ENCODE results near the gene MYH10. TPM values are rescaled to one million over a fixed set of nuclear protein-coding genes. Genes with fewer than 3 reads are reported as not detected.

Gene MYH10
- total RNA-seq, 1 experiment from 2014 or later, result 251 TPM

DNA sequence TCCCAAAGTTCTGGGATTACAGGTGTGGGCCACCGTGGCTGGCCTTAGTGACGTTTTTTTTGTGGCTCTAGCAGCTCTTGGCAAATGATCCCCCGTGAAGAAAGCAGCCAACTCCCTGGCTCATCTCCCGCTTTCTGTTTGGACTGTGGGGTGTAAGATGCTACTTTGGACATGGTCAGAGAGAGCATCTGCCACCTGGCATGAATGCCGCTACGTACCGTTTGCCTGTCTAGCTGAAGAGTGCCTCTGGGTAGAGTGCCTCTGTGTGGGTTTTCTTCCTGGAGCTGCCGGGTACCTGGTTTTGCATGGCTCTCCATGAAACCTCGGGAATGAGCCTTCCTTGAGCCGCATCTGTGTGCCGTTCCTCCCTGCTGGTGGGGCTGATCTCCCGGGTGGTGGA lies 160.6 kb downstream of the MYH10 start:
- Histone ChIP-seq H2BK12ac (ENCODE audit: insufficient read length, low read depth, low read length) (no peak overlapping the region), H3K4me1 (ENCODE audit: insufficient read depth, low read length) (no peaks in the 10 kb centered on the region), H2BK20ac (ENCODE audit: low read depth, low read length, poor library complexity, severe bottlenecking) (no peak overlapping the region), H3K9ac (ENCODE audit: extremely low read depth, insufficient read length, low read length) (no peak overlapping the region), H3K79me1 (ENCODE audit: insufficient read depth, low read depth, low read length, poor library complexity, severe bottlenecking) (no peaks in the 10 kb centered on the region), H2BK15ac (ENCODE audit: low read depth, low read length) (no peak overlapping the region), H3K4me2 (ENCODE audit: insufficient read depth, insufficient read length, low read length) (no peak overlapping the region), H2BK120ac (ENCODE audit: low read depth, low read length, poor library complexity, severe bottlenecking) (no peak overlapping the region), H2AK5ac (ENCODE audit: insufficient read length, low read length) (no peak overlapping the region), H3K23ac (ENCODE audit: insufficient read length, low read depth, low read length) (no peak overlapping the region), H3K18ac (ENCODE audit: insufficient read length, low read depth, low read length) (no peak overlapping the region), H4K20me1 (ENCODE audit: control insufficient read depth, insufficient read depth, insufficient read length) (peaks cover 3% of the 10 kb centered on the region), H3K9me3 (ENCODE audit: control insufficient read depth, low read depth, low read length) (no peaks in the 10 kb centered on the region), H3K23me2 (ENCODE audit: insufficient read length, low read depth, low read length, poor library complexity, severe bottlenecking) (no peaks in the 10 kb centered on the region), H3K79me2 (ENCODE audit: insufficient read depth, low read length) (no peaks in the 10 kb centered on the region), H4K5ac (ENCODE audit: insufficient read length, low read depth, low read length) (no peak overlapping the region), H3K27ac (ENCODE audit: insufficient read length, low read depth, low read length) (no peak overlapping the region), H4K8ac (replicated peaks; ENCODE audit: insufficient read length, low read depth, low read length) (no peak overlapping the region), H4K91ac (ENCODE audit: insufficient read length, low read depth, low read length) (no peak overlapping the region), H3T11ph (ENCODE audit: low read length) (no peak overlapping the region), H3K4ac (ENCODE audit: low read depth, low read length) (no peak overlapping the region), H2BK5ac (ENCODE audit: insufficient read length, low read length) (no peak overlapping the region), H3K14ac (ENCODE audit: insufficient read depth, low read length) (no peak overlapping the region), H3K56ac (ENCODE audit: insufficient read length, low read depth, low read length) (no peak overlapping the region), H3K27me3 (ENCODE audit: insufficient read depth, low read length) (no peaks in the 10 kb centered on the region), H2AFZ (ENCODE audit: low read length) (no peak overlapping the region)
- no CpG with 5 or more reads among the region's 12 CpGs for WGBS (ENCODE audit: extremely low coverage, insufficient read length, low lambda C conversion rate)
- H3K9me3 Mint-ChIP-seq, result no peaks in the 10 kb centered on the region
- peak; percentile 31 for DNase-seq
- H3K27me3 Mint-ChIP-seq (ENCODE audit: low read depth), result no peaks in the 10 kb centered on the region
- H3K36me3 Mint-ChIP-seq (ENCODE audit: insufficient read depth in 1 of 3, low read depth in 3 of 3), result peaks cover 7 to 55% (median 41%) of the 10 kb centered on the region in 3 experiments; a peak in 6 of 7 replicates
- H3K4me1 Mint-ChIP-seq, result peaks cover 5 to 7% of the 10 kb centered on the region in 2 experiments; a peak in 3 of 4 replicates
- no peak overlapping the region for H3K4me3 Mint-ChIP-seq
- H3K27ac Mint-ChIP-seq, result peak overlapping the region; percentile 65 to 86 (median 75); a peak in 5 of 7 replicates
- TF ChIP-seq, protein P1, sequence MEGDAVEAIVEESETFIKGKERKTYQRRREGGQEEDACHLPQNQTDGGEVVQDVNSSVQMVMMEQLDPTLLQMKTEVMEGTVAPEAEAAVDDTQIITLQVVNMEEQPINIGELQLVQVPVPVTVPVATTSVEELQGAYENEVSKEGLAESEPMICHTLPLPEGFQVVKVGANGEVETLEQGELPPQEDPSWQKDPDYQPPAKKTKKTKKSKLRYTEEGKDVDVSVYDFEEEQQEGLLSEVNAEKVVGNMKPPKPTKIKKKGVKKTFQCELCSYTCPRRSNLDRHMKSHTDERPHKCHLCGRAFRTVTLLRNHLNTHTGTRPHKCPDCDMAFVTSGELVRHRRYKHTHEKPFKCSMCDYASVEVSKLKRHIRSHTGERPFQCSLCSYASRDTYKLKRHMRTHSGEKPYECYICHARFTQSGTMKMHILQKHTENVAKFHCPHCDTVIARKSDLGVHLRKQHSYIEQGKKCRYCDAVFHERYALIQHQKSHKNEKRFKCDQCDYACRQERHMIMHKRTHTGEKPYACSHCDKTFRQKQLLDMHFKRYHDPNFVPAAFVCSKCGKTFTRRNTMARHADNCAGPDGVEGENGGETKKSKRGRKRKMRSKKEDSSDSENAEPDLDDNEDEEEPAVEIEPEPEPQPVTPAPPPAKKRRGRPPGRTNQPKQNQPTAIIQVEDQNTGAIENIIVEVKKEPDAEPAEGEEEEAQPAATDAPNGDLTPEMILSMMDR (conservative IDR thresholded peaks at IDR 0.05), result no peak
